ENCODE results near the gene ROCK1. TPM values are rescaled to one million over a fixed set of nuclear protein-coding genes. Genes with fewer than 3 reads are reported as not detected.
A peak's percentile ranks its signal among the peaks of the same experiment; 100 is the strongest.

Gene ROCK1
- total RNA-seq, 2 donors from 2014 or later, result 49.6 to 54.2 TPM

DNA sequence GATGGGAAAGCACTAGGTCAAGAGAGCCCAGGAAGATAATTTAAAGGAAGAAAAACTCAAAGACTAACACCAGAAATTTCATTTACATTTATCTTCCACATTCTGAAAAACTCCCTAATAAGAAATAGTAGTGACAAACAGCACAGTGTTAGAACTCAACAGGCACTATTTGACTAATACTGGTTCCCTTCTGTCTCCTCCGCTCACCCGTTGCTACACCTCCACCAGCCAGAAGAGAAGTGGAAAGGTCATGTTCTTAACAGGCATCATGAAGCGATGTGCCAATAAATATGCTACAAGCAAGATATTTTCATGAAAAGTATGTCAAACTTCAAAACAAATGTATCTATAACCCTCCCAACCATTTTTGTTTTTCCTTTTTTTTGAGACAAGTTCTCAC, 5.7 kb downstream of the ROCK1 start:
- Mint-ChIP-seq H3K4me1 (peaks cover 5% of the 10 kb centered on the region), H3K27ac (no peak overlapping the region), H3K36me3 (ENCODE audit: low read depth) (peaks cover 2% of the 10 kb centered on the region), H3K27me3 (ENCODE audit: insufficient read depth) (no peaks in the 10 kb centered on the region), H3K9me3 (no peaks in the 10 kb centered on the region), H3K4me3 (no peak overlapping the region)
- no peak overlapping the region for H3K4me3 ChIP-seq (ENCODE audit: low read length)
- H3K9me3 ChIP-seq (ENCODE audit: control insufficient read depth, low read length), result no peaks in the 10 kb centered on the region
- H3K9ac ChIP-seq (ENCODE audit: extremely low read depth, low read length, poor library complexity, severe bottlenecking), result no peak overlapping the region
- no peaks in the 10 kb centered on the region for H3K27me3 ChIP-seq (ENCODE audit: control insufficient read depth, insufficient read depth, low read length, poor library complexity, severe bottlenecking)
- TF ChIP-seq CTCF (conservative IDR thresholded peaks at IDR 0.05), result no peak
- DNase-seq, result no peak
- H3K36me3 ChIP-seq (ENCODE audit: control insufficient read depth, insufficient read depth, low read length), result no peaks in the 10 kb centered on the region
- 93 to 94% methylated on average over 3 of the region's 3 CpGs for WGBS, 2 experiments (ENCODE audit: insufficient coverage in 1 of 2, insufficient read length in 1 of 2)
- H3K4me1 ChIP-seq (ENCODE audit: control insufficient read depth, insufficient read depth, low read length), result no peaks in the 10 kb centered on the region
- H3K27ac ChIP-seq (ENCODE audit: low read depth, low read length), result no peak overlapping the region

- Mint-ChIP-seq H3K4me1 (peaks cover 7% of the 10 kb centered on the region), H3K9me3 (no peaks in the 10 kb centered on the region), H3K36me3 (ENCODE audit: low read depth) (no peaks in the 10 kb centered on the region), H3K4me3 (no peak overlapping the region), H3K27me3 (ENCODE audit: insufficient read depth) (no peaks in the 10 kb centered on the region), H3K27ac (no peak overlapping the region)
- Histone ChIP-seq H3K27me3 (ENCODE audit: control insufficient read depth, insufficient read depth, low read length, poor library complexity, severe bottlenecking) (no peaks in the 10 kb centered on the region), H3K36me3 (ENCODE audit: control insufficient read depth, insufficient read depth, low read length) (no peaks in the 10 kb centered on the region), H3K9ac (ENCODE audit: extremely low read depth, low read length, poor library complexity, severe bottlenecking) (no peak overlapping the region), H3K9me3 (ENCODE audit: control insufficient read depth, low read length) (no peaks in the 10 kb centered on the region), H3K4me1 (ENCODE audit: control insufficient read depth, insufficient read depth, low read length) (no peaks in the 10 kb centered on the region), H3K4me3 (ENCODE audit: low read length) (no peak overlapping the region), H3K27ac (ENCODE audit: low read depth, low read length) (no peak overlapping the region)
- TF ChIP-seq CTCF (conservative IDR thresholded peaks at IDR 0.05), result no peak
- DNase-seq, result no peak
- WGBS, 2 experiments (ENCODE audit: insufficient coverage in 1 of 2, insufficient read length in 1 of 2), result 93 to 100% methylated on average over 1 to 2 of the region's 2 CpGs
These were observed 10.4 kb downstream of the ROCK1 start for GRCh38 chr18:21101172-21101571.

- H3K27ac Mint-ChIP-seq, result peak overlapping the region; percentile 5
- no peaks in the 10 kb centered on the region for H3K4me1 ChIP-seq (ENCODE audit: control insufficient read depth, insufficient read depth, low read length)
- no peaks in the 10 kb centered on the region for H3K9me3 ChIP-seq (ENCODE audit: control insufficient read depth, low read length)
- WGBS, 2 experiments (ENCODE audit: insufficient coverage in 1 of 2, insufficient read length in 1 of 2), result 77 to 81% methylated on average over 2 of the region's 2 CpGs
- H3K9ac ChIP-seq (ENCODE audit: extremely low read depth, low read length, poor library complexity, severe bottlenecking), result no peak overlapping the region
- no peaks in the 10 kb centered on the region for H3K27me3 Mint-ChIP-seq (ENCODE audit: insufficient read depth)
- H3K9me3 Mint-ChIP-seq, result no peaks in the 10 kb centered on the region
- H3K36me3 Mint-ChIP-seq (ENCODE audit: low read depth), result no peaks in the 10 kb centered on the region
- H3K36me3 ChIP-seq (ENCODE audit: control insufficient read depth, insufficient read depth, low read length), result no peaks in the 10 kb centered on the region
- TF ChIP-seq CTCF (conservative IDR thresholded peaks at IDR 0.05), result no peak
- H3K4me1 Mint-ChIP-seq, result peaks cover 7% of the 10 kb centered on the region
- no peak overlapping the region for H3K4me3 Mint-ChIP-seq
- no peaks in the 10 kb centered on the region for H3K27me3 ChIP-seq (ENCODE audit: control insufficient read depth, insufficient read depth, low read length, poor library complexity, severe bottlenecking)
- H3K4me3 ChIP-seq (ENCODE audit: low read length), result no peak overlapping the region
- no peak overlapping the region for H3K27ac ChIP-seq (ENCODE audit: low read depth, low read length)
- DNase-seq, result no peak
These were observed 10.9 kb downstream of the ROCK1 start for GRCh38 chr18:21100678-21101077.
